D341Med (cell line): ENCODE data around the gene SNORC.

Source experiments
- DNase-seq: peaks from one replicate; pipeline ENCODE4 v3.0.0; 2012; ENCODE audit warnings: low spot score

The SNORC gene

DNA sequence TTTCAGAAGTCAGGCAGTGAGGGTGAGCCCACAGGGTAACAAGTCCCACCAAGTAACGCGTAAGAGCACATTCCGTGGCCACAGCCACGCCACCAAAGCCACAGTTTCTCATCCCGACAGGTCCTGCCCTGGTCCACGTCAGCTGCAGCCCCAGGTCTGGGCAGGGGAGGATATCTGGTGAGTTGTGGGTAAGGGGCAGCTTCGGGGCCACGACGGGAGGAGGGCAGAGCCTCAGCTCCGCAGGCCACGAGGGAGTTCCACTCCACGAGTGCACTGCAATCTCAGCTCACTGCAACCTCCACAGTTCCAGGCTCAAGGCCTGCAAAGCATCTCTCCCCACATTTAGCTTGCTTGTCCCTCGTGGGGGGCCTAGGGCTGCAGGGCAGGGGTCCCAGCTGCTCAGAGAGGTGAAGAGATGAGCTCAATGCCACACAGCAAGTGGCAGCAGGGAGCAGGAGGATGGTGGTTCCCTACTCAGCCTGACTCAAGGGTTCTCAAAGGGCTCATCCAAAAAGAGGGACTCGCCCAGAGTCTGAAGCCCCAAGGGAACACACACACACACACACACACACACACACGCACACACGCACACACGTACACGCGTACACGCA, 12.5 kb downstream of the SNORC start:
- no peak for DNase-seq

GRCh38 chr2:232883116-232883721, 13.2 kb downstream of the SNORC start:
- DNase-seq: no peak

DNA sequence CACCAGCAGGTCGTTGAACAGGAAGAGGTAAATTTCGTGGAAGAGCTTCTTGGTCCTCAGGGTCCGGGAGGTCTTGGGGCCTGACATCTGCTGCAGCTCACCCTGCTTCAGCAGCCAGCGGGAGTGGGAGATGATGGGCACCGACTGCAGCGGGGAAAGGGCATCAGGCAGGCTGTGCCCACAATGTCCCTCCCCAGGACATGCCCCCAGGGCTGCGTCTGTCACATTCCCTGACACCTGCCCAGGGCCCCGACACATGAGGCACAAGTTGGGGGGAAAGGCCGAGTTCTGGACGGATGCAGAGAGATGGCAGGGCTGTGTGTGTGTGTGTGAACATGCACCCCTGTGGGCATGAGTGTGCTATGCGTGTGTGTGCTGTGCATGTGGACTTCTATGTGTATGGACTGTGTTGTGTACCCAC, 13.9 kb downstream of the SNORC start:
- no peak for DNase-seq

- DNase-seq: no peak
Measured at GRCh38 chr2:232884549-232885263, 14.6 kb downstream of the SNORC start.

DNA sequence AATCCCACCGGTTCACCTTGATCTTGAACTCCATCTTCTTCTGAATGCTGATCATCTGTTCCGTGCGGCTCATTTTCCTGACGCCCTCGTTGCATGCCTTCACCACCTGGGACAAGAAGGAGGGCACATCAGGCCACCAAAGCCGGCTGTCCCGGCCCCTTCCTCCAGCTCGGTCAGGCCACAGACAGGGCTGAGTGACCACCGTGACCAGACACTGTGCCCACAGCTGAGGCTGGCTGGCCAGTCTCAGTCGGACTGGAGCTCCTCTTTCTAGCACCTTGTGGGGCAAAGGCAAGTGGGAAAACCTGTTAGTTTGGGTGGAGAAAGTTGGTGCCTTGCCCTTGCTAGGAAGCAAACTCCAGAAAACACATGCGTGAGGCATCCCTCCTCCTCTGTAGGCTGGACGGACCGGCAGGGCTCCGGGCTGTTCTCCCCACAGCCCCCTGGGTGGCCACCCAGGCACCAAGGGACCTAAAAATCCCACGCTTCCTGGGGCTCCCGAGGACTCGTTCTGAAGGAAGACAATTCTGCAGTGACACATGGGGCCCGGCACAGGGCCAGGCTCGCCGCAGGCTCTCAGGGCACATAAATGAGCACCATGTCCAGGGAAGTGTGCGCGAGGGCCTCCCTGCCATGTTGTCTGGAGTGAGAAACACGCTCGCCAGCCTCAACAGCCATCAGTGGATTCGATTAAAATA, 15.3 kb downstream of the SNORC start:
- DNase-seq: no peak

DNA sequence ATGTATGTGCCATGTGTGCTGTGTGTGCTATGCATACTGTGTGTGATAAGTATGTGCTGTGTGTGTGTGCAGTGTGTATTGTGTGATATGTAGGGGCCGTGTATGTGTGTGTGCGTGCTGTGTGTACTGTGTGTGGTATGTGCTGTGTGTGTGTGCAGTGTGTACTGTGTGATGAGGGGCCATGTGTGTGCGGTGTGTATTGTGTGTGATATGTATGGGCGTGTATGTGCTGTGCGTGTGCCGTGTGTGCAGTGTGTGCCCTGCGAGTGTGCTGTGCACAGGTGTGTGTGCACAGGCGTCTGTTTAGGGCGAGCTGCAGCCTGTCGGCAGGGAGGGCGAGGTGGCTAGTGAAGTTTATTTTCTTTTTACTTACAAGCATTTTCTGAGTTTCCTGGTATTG, 16.1 kb downstream of the SNORC start:
- no peak for DNase-seq

GRCh38 chr2:232886632-232887031, 16.6 kb downstream of the SNORC start:
- DNase-seq: no peak

GRCh38 chr2:232887171-232887850, 17.2 kb downstream of the SNORC start:
- no peak for DNase-seq

GRCh38 chr2:232888099-232888836, 18.2 kb downstream of the SNORC start:
- no peak for DNase-seq

GRCh38 chr2:232888839-232889529, 18.9 kb downstream of the SNORC start:
- DNase-seq: no peak

- DNase-seq: no peak
Measured at GRCh38 chr2:232889876-232890401, 19.9 kb downstream of the SNORC start.

DNA sequence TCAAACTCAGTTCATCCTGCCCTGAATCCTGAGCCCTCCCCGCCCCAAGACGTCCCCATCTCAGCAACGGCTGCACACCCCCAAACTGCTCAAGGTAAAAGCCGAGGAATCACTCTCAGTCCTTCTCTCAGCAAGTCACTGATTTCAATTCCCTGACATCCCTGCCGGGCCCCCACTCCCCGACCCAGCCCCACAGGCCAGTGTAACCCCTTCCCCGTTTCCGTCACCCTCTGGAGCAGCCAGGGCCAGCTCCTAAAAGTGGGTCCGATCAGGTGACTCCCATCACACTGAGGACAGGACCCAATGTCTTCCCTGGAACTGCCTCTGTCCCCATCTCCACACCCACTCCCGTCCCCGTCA, 20.5 kb downstream of the SNORC start:
- no peak for DNase-seq

- no peak for DNase-seq
Measured at GRCh38 chr2:232890896-232891601, 21.0 kb downstream of the SNORC start.

DNA sequence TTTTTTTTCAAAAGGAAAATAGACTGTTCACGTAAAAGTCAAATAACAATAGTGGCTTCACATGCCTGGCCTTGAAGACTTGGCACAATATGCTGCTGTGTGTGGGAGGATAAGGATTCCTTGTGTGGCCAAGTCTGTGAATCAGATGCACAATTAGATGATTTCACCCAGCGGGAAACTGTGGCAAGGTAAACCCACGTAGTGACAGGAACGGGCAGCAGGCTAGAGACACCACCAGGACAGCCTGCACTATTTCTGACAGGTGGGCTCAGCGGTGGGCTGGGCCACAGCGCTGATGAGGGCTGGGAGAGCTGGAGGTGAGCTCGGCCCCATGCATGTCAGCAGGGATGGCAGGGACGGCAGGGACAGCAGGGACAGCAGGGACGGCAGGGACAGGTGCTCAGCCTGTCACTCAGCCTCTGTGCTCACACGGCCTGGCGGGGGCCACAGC, 21.6 kb downstream of the SNORC start:
- no peak for DNase-seq

- DNase-seq: no peak
Measured at GRCh38 chr2:232892221-232892620, 22.2 kb downstream of the SNORC start.

DNA sequence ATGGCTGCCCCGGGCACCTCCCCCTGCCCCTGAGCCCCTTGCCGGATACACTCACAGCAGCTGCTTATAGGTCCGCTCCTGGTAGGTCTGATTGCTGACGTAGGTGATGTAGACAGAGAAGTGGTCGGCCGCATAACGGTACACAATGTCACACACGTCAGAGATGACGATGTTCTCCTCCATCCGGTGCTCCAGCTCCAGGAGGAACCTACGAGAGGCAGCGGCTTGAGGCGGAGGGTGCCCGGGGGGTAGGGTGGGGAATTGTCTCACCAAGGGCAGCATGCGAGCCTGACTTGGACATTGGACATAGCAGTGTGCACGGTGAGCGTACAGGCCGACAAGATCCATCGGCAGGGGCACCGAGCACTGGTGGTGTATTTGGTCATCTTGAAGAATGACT, 22.8 kb downstream of the SNORC start:
- no peak for DNase-seq

- DNase-seq: no peak
Measured at GRCh38 chr2:232893834-232894233, 23.8 kb downstream of the SNORC start.

DNA sequence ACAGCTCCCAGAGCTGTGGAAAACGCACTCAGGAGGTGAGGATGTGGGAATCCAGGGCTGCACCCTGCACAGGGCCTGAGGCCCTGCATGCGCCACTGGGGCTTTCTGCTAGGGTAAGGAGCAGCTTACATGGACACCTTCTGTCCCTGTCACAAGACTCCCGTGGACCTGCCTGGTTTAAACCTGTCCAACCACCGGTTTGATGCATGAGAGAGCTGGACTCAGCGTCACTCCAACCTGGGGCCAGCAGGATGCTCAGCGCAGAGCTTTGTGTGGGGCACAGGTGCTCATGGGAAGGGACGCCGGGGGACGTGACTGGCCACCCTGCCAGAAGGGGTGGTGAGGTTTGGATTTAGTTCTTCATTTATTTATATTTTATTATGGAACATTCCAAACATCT, 24.2 kb downstream of the SNORC start:
- DNase-seq: no peak

- no peak for DNase-seq
Measured at GRCh38 chr2:232894746-232895145, 24.7 kb downstream of the SNORC start.

DNA sequence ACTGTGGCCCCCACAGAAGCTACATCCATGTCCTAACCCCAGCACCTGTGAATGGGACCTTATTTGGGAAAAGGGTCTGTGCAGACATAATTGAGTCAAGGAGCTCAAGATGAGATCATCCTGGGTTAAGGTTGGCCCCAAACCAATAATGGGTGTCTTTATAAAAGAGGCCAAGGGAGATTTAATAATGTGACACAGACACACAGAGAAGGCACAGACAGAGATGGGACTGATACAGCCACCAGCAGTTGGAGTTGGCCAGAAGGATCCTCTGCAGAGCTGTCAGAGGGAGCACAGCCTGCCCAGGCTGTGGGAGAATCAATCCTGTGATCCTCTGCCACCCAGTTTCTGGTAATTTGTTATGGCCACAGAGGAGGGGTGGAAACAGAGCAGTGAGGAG, 26.0 kb downstream of the SNORC start:
- no peak for DNase-seq
